K562 (cell line): ENCODE data around the gene ATG4D.

ENCODE experiments used
- GABPA ChIP-seq: fragments of 200-800 bp; sonication (Bioruptor generic); conservative IDR thresholded peaks from 2 replicates; pipeline ENCODE4 v1.6.1; 2016; ENCODE audit warnings: low read depth, missing genetic modification characterization, missing compliant biosample characterization
- KLF1 ChIP-seq: fragments of 450-650 bp; IDR thresholded peaks from 2 replicates; pipeline ENCODE4 v1.6.1; 2016; ENCODE audit warnings: missing genetic modification characterization, missing compliant biosample characterization
- RERE ChIP-seq: sonication (generic); formaldehyde crosslinking; IDR thresholded peaks from 2 replicates; pipeline ENCODE4 v1.8.0; 2023; ENCODE audit warnings: missing genetic modification reagents, mild to moderate bottlenecking, borderline replicate concordance
- ZBTB43 ChIP-seq: sonication (generic); formaldehyde crosslinking; IDR thresholded peaks from 2 replicates; pipeline ENCODE4 v1.8.0; 2023; ENCODE audit warnings: mild to moderate bottlenecking, missing genetic modification reagents
- ZNF274 ChIP-seq: IDR thresholded peaks from 2 replicates; pipeline ENCODE4 v1.6.1; 2011; ENCODE audit warnings: low read depth, mild to moderate bottlenecking, low read length, moderate library complexity, borderline replicate concordance
- TF ChIP-seq, protein P1 (sequence below), 3 experiments: IDR thresholded peaks in 2 of 3; conservative IDR thresholded peaks in 1 of 3; 2 replicates each; pipeline ENCODE4 v1.5.1; 2011 to 2012; ENCODE audit warnings: low read length in 3 of 3, mild to moderate bottlenecking in 3 of 3, control low read depth in 2 of 3, improper control_type of control experiment in 1 of 3, inconsistent platforms in 1 of 3, low read depth in 1 of 3, mixed read lengths in 1 of 3, moderate library complexity in 1 of 3; ENCODE audit not compliant: insufficient read depth in 2 of 3

DNA sequence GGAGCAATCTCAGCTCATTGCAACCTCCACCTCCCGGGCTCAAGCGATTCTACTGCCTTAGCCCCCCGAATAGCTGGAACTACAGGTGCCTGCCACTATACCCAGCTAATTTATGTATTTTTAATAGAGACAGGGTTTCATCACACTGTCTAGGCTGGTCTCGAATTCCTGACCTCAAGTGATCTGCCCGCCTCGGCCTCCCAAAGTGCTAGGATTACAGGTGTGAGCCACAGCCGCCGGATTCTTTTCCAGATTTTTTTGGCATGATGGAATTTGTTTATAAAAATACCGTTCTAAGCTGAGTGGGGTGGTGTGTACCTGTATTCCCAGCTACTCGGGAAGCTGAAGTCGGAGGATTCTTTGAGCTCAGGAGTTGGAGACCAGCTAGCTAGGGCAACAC, 6.0 kb upstream of the ATG4D start:
- TF ChIP-seq GABPA (no peak), ZBTB43 (CRISPR knock-in tag) (no peak), ZNF274 (no peak), RERE (no peak), KLF1 (tag) (no peak)
- TF ChIP-seq, protein P1, sequence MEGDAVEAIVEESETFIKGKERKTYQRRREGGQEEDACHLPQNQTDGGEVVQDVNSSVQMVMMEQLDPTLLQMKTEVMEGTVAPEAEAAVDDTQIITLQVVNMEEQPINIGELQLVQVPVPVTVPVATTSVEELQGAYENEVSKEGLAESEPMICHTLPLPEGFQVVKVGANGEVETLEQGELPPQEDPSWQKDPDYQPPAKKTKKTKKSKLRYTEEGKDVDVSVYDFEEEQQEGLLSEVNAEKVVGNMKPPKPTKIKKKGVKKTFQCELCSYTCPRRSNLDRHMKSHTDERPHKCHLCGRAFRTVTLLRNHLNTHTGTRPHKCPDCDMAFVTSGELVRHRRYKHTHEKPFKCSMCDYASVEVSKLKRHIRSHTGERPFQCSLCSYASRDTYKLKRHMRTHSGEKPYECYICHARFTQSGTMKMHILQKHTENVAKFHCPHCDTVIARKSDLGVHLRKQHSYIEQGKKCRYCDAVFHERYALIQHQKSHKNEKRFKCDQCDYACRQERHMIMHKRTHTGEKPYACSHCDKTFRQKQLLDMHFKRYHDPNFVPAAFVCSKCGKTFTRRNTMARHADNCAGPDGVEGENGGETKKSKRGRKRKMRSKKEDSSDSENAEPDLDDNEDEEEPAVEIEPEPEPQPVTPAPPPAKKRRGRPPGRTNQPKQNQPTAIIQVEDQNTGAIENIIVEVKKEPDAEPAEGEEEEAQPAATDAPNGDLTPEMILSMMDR (IDR thresholded peaks at IDR 0.05 in 2 of 3, conservative IDR thresholded peaks at IDR 0.05 in 1 of 3; ENCODE audit: insufficient read depth in 2 of 3, low read depth in 1 of 3, low read length in 3 of 3): no peak
